GM12801 (cell line): ENCODE data around the gene EXT2.

Experiments
- CTCF ChIP-seq: IDR thresholded peaks from one replicate; pipeline ENCODE4 v1.5.1; 2011; ENCODE audit warnings: control low read depth; ENCODE audit not compliant: insufficient read length; ENCODE audit errors: extremely low read depth

Gene EXT2

GRCh38 chr11:44267750-44268613, 172.5 kb downstream of the EXT2 start:
- TF ChIP-seq CTCF: no peak

GRCh38 chr11:44268614-44269080, 173.2 kb downstream of the EXT2 start:
- TF ChIP-seq CTCF: no peak

- TF ChIP-seq CTCF: no peak
Observed at GRCh38 chr11:44269369-44270351, 174.2 kb downstream of the EXT2 start.

- TF ChIP-seq CTCF: no peak
Observed at GRCh38 chr11:44270403-44271273, 175.2 kb downstream of the EXT2 start.

GRCh38 chr11:44271286-44271685, 175.8 kb downstream of the EXT2 start:
- no peak for TF ChIP-seq CTCF

- no peak for TF ChIP-seq CTCF
Observed at GRCh38 chr11:44274404-44274803, 178.9 kb downstream of the EXT2 start.

- TF ChIP-seq CTCF: no peak
Observed at GRCh38 chr11:44275241-44275640, 179.8 kb downstream of the EXT2 start.
